GM10847 (cell line): ENCODE results near the gene DLG1.

Experiments
- POLR2A ChIP-seq: IDR thresholded peaks from 2 replicates; pipeline ENCODE4 v1.6.1; 2011; ENCODE audit not compliant: insufficient read length; ENCODE audit errors: extremely low read depth

The DLG1 gene

DNA sequence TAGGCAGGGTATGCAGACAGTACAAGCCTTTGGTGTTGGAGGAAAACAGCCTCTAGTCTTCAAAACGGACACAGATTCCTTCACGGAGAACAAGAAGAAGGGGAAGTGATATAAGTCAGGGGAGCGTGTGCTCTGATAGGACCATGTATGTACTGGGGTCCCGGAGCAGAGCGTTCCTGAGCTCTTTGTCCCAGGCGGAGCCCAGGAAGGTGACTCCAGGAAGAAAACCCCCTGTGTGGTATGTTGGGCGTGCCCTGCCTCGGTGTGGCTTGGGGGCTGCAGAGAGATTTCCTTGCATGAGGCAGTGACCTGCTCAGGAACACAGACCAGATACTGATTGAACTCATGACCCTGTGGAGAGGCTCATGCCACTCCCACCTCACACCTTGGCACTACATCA is 290.5 kb downstream of the DLG1 start:
- no peak for TF ChIP-seq POLR2A

GRCh38 chr3:197007296-197007940 is 291.0 kb downstream of the DLG1 start:
- TF ChIP-seq POLR2A = no peak

DNA sequence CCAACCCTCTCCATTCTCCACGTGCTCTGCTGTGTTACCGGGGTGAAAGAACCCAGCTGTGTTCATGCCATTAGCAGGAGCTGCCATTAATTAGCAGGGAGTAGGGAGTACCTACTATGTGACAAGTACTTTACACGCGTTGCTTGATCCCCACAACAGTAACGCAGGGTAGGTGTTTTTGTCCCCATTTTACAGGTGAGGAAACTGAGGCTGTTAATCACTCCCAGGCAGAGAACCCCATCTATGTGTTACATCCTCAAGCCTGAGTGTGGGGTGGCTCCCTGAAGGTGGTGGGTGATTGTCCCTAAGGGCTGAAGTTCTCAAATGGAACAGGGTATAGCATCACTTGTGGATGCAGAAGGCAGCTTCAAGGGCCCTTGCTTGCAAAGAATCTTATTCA is 291.6 kb downstream of the DLG1 start:
- no peak for TF ChIP-seq POLR2A

- no peak for TF ChIP-seq POLR2A
Measured at GRCh38 chr3:197006446-197006845, 292.0 kb downstream of the DLG1 start.

GRCh38 chr3:197003461-197004385 is 294.7 kb downstream of the DLG1 start:
- TF ChIP-seq POLR2A = no peak

- TF ChIP-seq POLR2A = peak; percentile 8
Measured at GRCh38 chr3:197002701-197003454, 295.5 kb downstream of the DLG1 start.

- TF ChIP-seq POLR2A = no peak
Measured at GRCh38 chr3:197001972-197002700, 296.3 kb downstream of the DLG1 start.

GRCh38 chr3:197001106-197001971 is 297.1 kb downstream of the DLG1 start:
- TF ChIP-seq POLR2A = no peak

DNA sequence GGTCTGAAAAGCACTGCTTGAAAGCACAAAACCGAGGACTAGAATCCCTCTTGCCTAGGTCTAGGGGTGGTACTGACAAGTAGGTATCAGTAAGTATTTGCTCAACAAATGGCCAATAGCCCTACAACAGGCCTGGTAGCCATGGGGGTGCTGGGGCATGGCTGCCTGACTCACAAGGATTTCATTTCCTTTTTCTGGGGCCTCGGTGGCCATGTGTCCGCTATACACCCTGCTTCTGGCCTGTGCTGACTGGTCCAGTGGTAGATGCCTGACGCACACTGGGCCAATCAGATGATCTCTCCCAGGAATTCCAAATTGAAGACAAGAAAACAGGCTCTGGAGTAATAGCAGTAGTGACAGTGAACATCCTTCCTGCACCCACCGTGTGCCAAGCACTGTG is 298.2 kb downstream of the DLG1 start:
- no peak for TF ChIP-seq POLR2A

GRCh38 chr3:196998966-196999760 is 299.2 kb downstream of the DLG1 start:
- TF ChIP-seq POLR2A = no peak

DNA sequence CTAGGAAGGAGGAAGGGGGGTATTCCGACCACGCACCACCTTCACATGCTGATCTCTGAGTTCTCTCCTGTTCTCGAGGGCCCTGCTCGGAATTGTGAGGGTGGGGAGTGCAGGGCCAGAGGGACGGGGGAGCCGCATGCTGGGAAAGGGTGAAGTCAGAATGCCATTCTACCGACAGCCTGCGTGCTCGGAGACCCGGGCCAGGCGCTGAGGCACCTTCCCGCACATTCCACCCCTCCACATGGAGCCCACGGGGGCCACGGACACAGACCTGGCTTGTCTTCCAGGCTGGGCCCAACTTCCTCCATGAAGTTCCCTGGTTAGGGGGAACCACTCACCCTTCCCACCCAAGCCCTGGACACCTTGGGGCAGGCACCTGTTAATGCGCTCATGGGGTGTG is 301.1 kb downstream of the DLG1 start:
- TF ChIP-seq POLR2A = no peak

DNA sequence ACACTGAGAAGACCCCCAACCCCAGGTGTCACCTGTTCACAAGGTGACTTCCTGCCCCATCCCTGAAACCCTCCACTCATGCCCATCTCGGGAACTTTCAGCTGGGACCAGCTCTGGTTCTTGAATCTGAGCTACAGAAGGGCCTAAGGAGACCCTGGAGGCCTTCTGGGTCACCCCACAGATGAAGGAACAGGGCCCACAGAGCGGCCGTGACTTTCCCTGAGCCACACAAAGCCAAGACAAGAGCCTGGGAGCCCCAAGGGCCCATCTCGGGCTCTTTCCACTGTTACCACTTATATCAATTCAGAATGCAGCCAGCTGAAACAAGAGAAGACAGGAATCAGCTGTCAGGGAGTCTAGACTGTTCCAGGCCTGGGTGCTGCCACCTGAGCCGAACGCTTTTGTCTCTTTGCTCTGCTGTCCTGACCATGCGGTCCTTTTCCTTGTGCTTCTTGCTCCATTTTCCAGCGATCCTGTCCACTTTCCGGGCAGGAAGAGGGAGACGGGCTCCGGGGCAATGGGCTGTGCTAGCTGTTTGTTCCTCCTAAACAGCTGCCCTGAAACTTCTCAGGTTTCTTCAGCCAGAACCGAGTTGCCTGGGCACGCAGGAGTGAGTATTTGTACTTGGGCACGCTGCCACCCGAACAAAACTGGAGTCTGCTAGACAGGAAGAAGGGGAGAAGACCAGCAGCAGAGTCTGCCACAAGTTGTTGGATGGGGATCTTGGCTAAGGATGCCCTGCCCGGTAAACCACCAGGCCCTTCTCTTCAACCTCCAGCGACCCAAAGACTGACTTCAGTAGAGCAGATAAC is 301.8 kb downstream of the DLG1 start:
- TF ChIP-seq POLR2A = no peak
